Vagina (tissue), 2 donors: ENCODE measurements around the gene CHRFAM7A.
"Not testable (repeated sequence)": the region's sequence is repeated elsewhere in the genome, so short reads cannot be mapped to it uniquely, and the experiment has no call there.

Source experiments
- CTCF ChIP-seq, 3 experiments: fragments of 450-650 bp in 2 of 3; fragments of 200-600 bp in 1 of 3; sonication (generic) in 1 of 3; IDR thresholded peaks; one replicate each; pipeline ENCODE4 v1.5.1; 2017 to 2019; ENCODE audit warnings: antibody characterized with exemption in 3 of 3, mild to moderate bottlenecking in 2 of 3, moderate library complexity in 2 of 3
- POLR2A ChIP-seq, 2 donors: fragments of 450-650 bp; IDR thresholded peaks; one replicate each; pipeline ENCODE4 v1.6.1; 2017; ENCODE audit warnings: antibody characterized with exemption in 2 of 2, mild to moderate bottlenecking in 2 of 2, moderate library complexity in 2 of 2
- POLR2AphosphoS5 ChIP-seq, 2 donors: sonication (generic); formaldehyde crosslinking; IDR thresholded peaks; one replicate each; pipeline ENCODE4 v1.9.0; 2017; ENCODE audit warnings: antibody characterized with exemption in 2 of 2, mild to moderate bottlenecking in 2 of 2, low read depth in 1 of 2; ENCODE audit not compliant: insufficient read depth in 1 of 2

DNA sequence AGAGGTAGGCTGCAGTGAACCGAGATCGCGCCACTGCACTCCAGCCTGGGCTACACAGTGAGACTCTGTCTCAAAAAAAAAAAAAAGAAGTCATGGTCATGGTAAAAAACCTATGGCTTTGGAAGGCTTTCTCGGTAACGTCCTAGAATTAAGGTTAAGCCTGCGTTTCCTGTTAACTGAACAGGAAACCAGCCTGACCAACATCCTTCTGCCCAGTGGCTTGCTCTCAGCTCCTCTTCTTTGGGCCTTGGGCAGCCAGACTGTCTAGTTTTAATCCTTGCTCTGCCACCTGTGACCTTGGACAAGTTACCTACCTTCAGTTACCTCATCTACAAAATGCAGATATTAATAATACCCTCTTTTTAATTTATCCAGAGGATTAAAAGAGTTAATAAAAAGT lies 27.4 kb upstream of the CHRFAM7A start:
- TF ChIP-seq CTCF (IDR thresholded peaks at IDR 0.05); POLR2A (IDR thresholded peaks at IDR 0.05); POLR2AphosphoS5 (IDR thresholded peaks at IDR 0.05; ENCODE audit: insufficient read depth in 1 of 2, low read depth in 1 of 2): not testable (repeated sequence)
